Testis (tissue), 3 donors: ENCODE results near the gene CCDC138. TPM values are rescaled to one million over a fixed set of nuclear protein-coding genes. Genes with fewer than 3 reads are reported as not detected.

Source experiments
- DNase-seq: peaks from one replicate; pipeline ENCODE4 v3.0.0-alpha.2; 2019
- H3K27ac ChIP-seq, 2 donors: fragments of 200-600 bp; sonication (generic); one replicate each; pipeline ENCODE4 v1.5.1; 2019
- H3K27me3 ChIP-seq: fragments of 200-600 bp; sonication (generic); one replicate; pipeline ENCODE4 v1.5.1; 2019
- H3K36me3 ChIP-seq: fragments of 200-600 bp; sonication (generic); one replicate; pipeline ENCODE4 v1.5.1; 2017; ENCODE audit warnings: low read depth; ENCODE audit errors: missing control alignments
- H3K4me1 ChIP-seq: fragments of 200-600 bp; sonication (generic); one replicate; pipeline ENCODE4 v1.5.1; 2019
- H3K4me3 ChIP-seq, 2 donors: fragments of 200-600 bp; sonication (generic); one replicate each; pipeline ENCODE4 v1.5.1; 2017 to 2019
- H3K9me3 ChIP-seq: fragments of 200-600 bp; sonication (generic); one replicate; pipeline ENCODE4 v1.5.1; 2017
- CTCF ChIP-seq, 3 experiments: fragments of 450-650 bp in 2 of 3; fragments of 200-600 bp in 1 of 3; sonication (generic) in 1 of 3; IDR thresholded peaks; one replicate each; pipeline ENCODE4 v1.5.1; 2016 to 2019; ENCODE audit warnings: antibody characterized with exemption in 3 of 3, mild to moderate bottlenecking in 2 of 3, moderate library complexity in 1 of 3
- POLR2A ChIP-seq: fragments of 450-650 bp; IDR thresholded peaks from one replicate; pipeline ENCODE4 v1.6.1; 2017; ENCODE audit warnings: antibody characterized with exemption, mild to moderate bottlenecking, moderate library complexity
- WGBS, 2 donors: methylation state at CpG; one replicate each; pipeline ENCODE4 v1.1.5; 2018; 5-methylcytosine and 5-hydroxymethylcytosine counted together
- intact Hi-C: fragments of 100-400 bp; cut with DNase I; formaldehyde crosslinking; loops from one replicate; pipeline ENCODE4 v1.15.1; 2023; ENCODE audit warnings: low total_unique reads
- polyA plus RNA-seq: library from polyadenylated mRNA; stranded (reverse); fragments of 350-450 nt; fragmentation: Illumina TruSeq; extraction: RNeasy Lipid Tissue Mini Kit (QIAGEN cat#74804); gene quantifications from one replicate; pipeline ENCODE4 v1.2.3, GENCODE V29; 2014; ENCODE audit warnings: low read depth, low replicate concordance; ENCODE audit not compliant: insufficient read depth
- total RNA-seq, 2 donors: library from RNA; depleted of rRNA; stranded (reverse); fragments of >200 nt; gene quantifications; one replicate each; pipeline ENCODE4 v1.2.3, GENCODE V29; 2016

The CCDC138 gene
- total and polyA plus RNA-seq, 3 donors from 2014 or later: 15.7 to 30.9 (median 19.3) TPM

- Histone ChIP-seq H3K4me3 (no peak overlapping the region), H3K27me3 (no peaks in the 10 kb centered on the region), H3K36me3 (no peaks in the 10 kb centered on the region), H3K27ac (no peak overlapping the region), H3K9me3 (no peaks in the 10 kb centered on the region), H3K4me1 (peaks cover 4% of the 10 kb centered on the region)
- intact Hi-C loops: no loop called here
- no peak for DNase-seq
- WGBS, 2 donors: 70 to 76% methylated on average over 9 to 11 of the region's 11 CpGs
- TF ChIP-seq CTCF (IDR thresholded peaks at IDR 0.05) (no peak), POLR2A (no peak)
Observed at GRCh38 chr2:108922141-108922915, 135.8 kb downstream of the CCDC138 start.

DNA sequence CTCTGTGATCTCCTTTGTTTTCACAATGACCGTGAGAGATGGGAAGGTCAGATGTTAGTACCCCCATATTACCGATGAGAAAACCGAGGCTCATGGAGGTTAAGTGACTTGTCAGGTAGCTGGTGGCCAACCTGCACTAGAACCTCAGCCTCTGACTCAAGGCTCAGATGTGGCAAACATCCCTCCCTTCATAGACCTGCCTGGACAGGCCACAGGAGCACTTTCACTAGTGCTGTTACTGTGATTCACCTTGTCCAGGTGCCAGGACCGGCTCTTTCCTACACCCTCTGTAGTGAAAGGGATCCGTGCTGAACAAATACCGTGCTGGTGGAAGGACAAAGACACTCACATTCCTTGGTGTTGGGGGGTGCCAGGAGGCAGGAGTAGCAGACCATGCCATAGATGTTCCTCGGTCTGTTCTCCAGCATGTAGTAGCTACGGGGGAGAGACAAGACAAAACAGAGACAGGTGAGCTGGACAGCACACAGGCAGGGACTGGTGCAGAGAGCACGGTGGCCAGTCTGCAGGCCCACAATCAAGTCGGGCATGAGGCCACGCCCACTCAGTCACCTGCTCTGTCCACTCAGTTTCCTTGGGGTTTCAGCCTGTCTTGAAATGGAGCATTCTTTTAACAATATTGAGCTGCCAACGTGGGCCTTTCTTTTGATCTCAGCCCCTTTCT is 136.6 kb downstream of the CCDC138 start:
- no peak for TF ChIP-seq POLR2A
- no peak for TF ChIP-seq CTCF (IDR thresholded peaks at IDR 0.05)
- Histone ChIP-seq H3K27ac (no peak overlapping the region), H3K36me3 (no peaks in the 10 kb centered on the region), H3K9me3 (no peaks in the 10 kb centered on the region), H3K4me3 (no peak overlapping the region), H3K4me1 (no peaks in the 10 kb centered on the region), H3K27me3 (no peaks in the 10 kb centered on the region)
- intact Hi-C loops: no loop called here
- DNase-seq: no peak
- WGBS, 2 donors: 87 to 90% methylated on average over 10 to 12 of the region's 12 CpGs

DNA sequence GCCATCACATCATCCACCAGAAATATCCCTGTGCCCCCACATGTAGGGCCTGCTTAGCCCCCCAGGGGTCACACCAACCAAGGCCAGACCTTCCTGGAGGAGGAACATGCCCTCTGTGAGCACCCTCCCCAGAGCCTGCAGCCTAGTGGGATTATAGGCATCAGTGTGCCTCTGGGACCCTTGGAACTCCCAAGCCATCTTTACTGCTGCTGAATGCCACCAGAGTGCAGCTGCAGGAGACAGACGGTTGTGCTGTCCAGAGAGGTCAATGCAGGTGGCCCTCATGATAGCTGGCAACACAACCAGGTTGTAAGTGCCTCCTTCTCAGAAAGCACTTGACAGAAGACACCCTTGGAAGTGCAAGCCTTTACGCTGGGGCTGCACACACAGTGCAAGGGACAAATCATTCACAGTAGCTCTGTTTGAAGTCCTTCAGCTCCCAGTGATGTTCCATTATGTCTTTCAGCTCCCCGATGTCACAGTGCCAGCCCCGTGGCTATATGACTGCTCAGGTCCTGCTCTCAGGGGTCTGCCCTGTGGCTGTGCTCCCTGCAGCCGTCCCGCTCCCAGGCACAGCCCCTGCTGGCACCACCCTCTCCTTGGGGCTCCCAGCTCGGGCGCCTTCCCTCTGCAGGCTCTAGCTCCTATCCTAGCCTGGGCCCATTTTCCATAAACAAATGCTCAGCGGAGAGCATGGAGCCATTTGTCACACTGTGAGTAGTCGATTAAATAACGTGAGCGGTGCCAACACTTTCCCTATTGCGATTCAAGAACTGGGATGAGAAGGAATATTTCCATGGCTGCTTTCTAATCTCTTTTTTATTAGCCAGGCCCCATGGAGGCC is 137.4 kb downstream of the CCDC138 start:
- WGBS, 2 donors: 88 to 93% methylated on average over 7 to 13 of the region's 13 CpGs
- H3K4me3 ChIP-seq: no peak overlapping the region
- no peak for DNase-seq
- no peak overlapping the region for H3K27ac ChIP-seq
- no peaks in the 10 kb centered on the region for H3K9me3 ChIP-seq
- TF ChIP-seq POLR2A (no peak), CTCF (IDR thresholded peaks at IDR 0.05) (no peak)
- H3K4me1 ChIP-seq: no peaks in the 10 kb centered on the region
- intact Hi-C loops: no loop called here
- no peaks in the 10 kb centered on the region for H3K27me3 ChIP-seq
- no peaks in the 10 kb centered on the region for H3K36me3 ChIP-seq

DNA sequence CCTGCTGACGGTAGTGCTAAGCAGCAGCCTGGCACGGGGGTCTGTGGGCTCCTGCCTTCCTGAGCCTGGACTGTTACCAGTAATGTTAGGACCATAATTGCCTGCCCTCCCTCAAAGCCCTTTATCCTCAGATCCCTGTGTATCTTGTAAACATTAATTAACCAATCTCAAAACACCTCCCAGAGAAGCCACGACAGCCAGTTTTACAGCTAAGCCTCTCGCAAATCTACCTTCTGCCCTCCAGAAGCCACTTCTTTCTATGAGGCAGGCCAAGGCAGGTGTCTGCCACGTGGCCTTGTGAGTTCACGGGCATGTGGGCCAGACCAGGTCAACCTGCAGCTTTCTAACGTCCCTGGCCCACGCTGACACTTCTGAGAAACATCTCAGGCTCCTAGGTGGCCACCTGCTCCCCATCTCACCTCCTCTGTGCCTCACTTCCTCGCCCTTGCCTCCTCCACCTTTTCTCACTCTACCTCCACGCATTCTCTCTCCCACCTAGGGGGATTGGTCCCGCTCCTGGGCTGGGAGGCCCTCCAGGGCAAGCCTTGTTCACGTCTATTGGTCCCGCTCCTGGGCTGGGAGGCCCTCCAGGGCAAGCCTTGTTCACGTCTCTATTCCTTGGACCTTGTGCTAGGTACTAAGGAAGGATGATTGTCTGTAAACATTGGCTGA is 138.1 kb downstream of the CCDC138 start:
- no peak for DNase-seq
- no peak overlapping the region for H3K4me3 ChIP-seq
- TF ChIP-seq CTCF (IDR thresholded peaks at IDR 0.05): no peak
- TF ChIP-seq POLR2A: no peak
- no peaks in the 10 kb centered on the region for H3K36me3 ChIP-seq
- no peaks in the 10 kb centered on the region for H3K4me1 ChIP-seq
- no peaks in the 10 kb centered on the region for H3K27me3 ChIP-seq
- intact Hi-C loops: no loop called here
- H3K27ac ChIP-seq: no peak overlapping the region
- no peaks in the 10 kb centered on the region for H3K9me3 ChIP-seq
- 86 to 88% methylated on average over 14 of the region's 14 CpGs for WGBS, 2 donors
